ENCODE measurements around the gene RCC2.
A peak's percentile ranks its signal among the peaks of the same experiment; 100 is the strongest.

GRCh38 chr1:17485281-17485680 lies 45.8 kb upstream of the RCC2 start:
- peak in 1 of 3 donors; percentile 25 for TF ChIP-seq CTCF (IDR thresholded peaks at IDR 0.05)
- TF ChIP-seq POLR2AphosphoS5 (IDR thresholded peaks at IDR 0.05), result no peak
- TF ChIP-seq POLR2A (IDR thresholded peaks at IDR 0.05), result no peak
